GDM1 (cell line): ENCODE measurements around the gene DMKN.

Experiments
- DNase-seq: peaks from one replicate; lab custom pipeline; 2025; lab: John Stamatoyannopoulos, UW

DMKN gene

DNA sequence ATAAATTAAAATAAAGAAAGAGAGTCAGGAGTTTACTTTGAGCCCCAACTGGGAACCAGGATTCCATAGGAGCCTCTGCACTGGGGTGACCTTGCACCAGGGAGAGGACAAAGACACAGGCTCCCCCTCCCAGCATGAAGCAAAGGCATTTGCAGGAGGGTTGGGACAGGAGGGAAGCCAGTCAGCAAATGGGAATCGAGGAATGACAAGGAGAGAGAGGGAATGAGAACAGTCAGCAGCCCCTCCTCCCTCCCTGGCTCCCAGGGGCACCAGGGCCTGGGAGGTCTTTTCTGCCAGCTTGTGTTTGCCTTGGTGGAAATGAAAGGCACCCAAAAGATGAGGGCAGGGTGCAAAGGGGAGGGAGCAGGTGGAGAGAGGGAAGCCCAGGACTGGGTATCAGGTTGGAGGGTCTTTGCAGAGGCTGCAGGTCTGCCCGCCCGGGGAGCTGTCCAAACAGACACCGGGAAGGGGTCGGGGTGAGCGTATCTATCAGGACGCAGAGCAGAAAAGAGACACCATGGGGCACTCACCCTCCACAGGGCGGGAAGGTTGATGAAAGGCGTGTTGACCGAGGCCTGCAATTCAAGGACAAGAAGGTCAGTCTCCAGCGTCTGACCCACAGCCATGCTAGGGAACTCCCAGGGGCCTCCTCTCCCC, 10.9 kb upstream of the DMKN start:
- DNase-seq: no peak

DNA sequence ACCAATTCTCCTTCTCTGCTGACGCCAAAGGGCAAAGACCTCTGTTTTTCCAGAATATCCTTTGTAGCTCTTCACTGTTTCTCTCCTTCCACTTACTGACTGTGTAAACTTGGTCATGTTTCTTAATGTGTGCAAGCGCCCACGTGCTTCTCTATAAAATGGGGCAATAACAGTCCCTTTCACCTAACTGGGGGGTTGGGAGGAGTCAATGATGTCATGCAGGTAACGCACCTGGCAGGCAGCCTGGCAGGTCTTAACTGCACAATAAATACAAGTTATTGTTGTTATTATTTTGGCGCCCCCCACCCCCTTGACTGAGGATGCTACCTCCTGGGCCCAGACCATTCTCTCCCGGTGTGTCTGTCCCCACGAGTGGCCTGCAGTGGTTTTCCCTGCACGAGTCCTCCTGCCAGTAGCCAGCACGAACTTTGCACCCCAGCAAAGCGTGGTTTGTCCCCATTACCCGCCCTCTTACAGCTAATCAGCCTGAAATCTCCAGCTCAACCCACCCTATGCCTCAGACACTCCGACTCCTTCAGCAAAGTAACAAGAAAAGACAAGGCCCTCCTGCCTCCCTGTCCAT, 9.4 kb upstream of the DMKN start:
- DNase-seq: no peak

DNA sequence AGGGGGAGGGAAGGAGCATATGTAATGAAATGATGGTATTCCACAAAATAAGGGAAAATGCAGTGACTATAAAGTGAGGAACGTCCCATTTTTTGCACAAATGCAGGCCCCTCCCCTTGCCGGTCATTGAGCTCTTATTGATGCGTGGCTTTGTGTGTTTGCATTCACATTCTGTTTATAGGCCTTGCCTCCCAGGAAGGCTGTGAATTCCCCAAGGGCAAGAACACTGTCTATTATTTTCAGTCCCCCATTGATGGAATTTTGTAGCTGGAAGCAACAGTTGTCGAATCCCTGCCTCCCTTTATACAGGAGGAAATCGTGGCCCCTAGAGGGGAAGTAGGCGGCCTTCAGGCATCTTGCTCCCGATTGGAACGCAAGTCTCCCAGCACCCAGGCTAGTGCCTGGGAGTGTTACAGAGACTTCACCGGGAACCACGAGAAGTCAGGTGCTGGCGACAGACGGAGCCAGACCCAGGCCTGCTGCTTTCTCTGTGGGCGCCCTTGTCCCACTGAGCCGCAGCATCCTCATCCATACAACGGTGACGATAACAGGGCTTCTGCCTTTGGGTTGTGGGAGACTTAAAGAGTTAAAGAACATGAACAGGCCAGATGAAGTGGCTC, 7.8 kb upstream of the DMKN start:
- no peak for DNase-seq

DNA sequence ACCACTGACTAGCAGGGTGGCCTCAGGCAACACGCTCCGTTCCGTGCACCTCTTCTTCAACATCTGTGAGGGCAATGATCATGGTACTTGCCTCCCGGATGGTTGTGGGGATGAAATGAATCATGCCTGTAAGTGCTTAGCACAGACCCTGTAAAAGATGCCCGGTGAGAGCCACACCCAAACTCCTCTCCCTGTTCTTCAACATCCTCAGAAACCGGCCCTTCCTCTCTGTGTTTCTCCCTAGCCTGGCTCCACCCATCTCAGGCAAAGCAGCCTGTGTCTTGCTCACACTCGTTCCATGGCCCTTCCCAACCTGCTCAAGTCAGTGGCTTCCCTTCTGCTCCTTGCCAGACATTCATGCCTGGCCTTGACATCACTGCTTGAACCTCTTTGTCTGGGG, 5.8 kb upstream of the DMKN start:
- DNase-seq: no peak

DNA sequence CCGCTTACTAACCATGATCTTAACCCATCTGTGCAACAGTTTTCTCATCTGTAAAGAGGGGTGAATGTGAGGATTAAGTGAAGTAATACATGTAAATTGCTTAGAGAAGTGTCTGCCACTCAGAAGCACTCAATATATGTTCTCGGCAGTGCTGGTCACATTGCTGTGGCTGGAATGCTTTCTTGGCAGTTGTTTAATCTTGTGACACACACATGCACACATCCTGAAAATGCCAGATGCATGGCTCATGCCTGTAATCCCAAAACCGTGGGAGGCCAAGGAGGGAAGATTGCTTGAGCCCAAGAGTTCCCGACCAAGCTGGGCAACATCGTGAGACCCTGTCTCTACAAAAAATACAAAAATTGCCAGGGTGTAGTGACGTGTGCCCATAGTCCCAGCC, 4.9 kb upstream of the DMKN start:
- no peak for DNase-seq

DNA sequence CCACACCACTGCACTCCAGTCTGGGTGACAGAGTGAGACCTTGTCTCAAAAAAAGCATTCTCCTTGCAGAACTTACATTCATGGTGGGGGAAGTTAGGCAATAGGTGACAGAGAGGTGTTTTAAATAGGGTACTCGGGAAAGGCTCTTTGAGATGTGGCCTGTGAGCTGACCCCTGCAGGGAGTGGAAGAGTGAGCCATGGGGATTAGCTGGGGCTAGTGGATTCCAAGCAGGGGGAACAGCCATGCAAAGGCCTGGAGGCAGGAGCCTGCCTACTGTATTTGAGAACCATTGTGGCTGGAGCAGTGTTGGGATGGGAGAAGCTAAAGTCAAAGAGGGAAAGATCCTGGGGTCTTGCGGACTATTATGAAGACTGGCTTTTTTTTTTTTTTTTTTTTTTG, 3.9 kb upstream of the DMKN start:
- DNase-seq: no peak

DNA sequence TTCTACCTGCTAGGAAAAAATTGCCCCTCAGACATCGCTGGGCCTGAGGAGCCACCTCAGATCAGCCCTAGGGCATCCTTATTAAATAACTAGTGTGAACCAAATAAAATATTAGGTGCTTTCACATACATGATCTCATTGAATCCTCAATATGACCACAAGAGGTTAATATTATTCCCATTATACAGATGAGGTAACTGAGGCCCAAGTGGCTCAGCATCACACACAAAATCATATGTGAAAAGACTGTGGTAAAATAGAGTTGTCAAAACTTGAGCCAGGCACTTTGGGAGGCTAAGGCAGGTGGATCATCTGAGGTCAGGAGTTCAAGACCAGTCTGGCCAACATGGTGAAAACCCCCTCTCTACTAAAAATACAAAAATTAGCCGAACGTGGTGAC, 2.9 kb upstream of the DMKN start:
- no peak for DNase-seq

DNA sequence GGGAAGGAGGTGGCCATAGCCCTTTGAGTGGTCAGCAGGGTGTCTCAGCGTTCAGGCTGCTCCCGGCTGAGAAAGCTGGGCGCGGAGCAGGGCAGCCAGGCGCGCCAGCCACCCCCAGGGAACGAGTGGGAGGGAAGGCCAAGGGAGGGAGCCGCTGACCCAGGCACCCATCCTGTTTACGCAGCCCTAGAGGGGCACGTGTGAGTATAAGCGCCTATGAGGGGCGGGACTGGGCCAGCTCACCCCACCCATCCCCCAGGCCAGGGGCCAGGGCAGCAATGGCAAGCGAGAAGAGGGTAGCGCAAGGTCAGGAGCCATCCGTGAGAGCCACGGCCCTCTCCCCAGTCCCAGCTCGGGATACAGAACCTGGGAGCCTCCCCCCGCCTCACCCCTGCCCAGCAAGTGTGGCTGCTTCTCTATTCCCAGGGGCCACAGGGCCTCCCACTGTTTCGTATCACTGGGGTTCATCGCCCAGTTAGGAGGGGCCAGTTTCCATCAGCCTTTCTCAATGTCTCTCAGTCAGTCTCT, 897 bp upstream of the DMKN start:
- DNase-seq: no peak

DNA sequence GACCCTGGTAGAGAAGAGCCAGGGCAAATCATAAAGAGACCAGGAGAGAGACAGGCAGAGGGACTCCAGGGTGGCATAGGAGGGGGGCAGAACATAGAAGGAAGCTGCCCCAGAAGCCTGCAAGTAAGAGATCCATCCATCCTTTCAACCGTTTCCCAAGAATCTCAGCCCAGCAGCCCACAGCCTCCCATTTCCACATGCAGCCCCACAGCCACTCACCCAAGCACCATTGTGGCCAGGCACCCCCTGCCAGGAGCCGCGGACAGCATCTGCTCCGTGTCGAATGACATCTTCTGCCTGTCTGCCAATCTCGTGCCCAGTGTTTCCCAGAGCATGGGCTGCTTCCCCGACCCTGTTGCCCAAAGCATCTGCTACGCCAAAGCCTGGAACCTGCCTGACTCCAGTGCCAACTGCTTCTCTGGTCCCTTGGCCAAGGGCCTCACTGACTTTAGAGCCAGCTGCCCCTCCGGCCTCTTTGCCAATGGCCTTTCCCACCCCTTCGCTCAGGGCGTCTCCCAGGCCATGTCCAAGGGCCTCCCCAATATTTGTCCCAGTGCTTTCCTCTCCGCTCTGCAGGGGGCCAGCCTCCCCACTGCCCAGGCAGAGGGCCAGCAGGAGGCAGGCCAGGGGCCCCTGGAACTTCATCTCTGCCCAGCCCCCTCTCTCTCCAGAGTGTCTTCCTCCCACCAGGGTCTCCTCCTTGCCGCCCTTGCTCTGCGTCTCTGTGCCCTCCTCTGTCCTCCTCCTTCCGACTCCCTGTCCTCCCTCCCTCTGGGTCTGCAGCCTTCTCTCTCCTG, 420 bp downstream of the DMKN start:
- no peak for DNase-seq

DNA sequence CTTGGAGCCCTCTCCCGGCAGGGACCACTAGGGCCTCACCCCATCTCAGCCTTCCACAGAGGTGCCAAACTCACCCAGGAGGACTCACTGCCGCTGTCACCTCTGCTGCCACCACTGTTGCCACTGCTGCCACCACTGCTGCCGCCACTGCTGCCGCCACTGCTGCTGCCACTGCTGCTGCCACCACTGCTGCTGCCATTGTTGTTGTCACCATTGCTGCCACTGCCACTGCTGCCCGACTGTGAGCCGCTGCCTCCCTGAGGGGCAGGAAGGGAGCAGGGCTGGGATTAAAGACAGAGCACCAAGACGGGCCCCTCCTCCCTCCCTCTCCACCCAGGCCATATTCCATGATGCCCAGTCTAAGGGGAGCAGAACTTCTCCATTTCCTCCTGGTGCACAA, 2.1 kb downstream of the DMKN start:
- DNase-seq: no peak

DNA sequence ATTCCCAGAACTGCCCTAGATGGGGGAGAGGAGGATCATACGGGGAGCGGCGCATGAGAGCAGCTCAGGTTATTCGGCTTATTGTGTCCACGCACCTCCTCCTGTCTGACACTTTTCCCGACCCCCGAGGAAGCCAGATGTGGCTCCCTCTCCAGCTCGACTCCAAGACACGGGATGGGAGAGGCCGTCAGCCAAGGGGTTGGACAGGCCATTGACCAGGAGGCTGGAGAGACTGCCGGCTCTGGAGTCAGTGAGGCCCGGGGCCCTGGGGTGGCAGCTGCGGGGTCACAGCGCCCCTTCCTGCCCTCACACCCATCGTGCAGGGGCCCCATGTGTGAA, 2.9 kb downstream of the DMKN start:
- no peak for DNase-seq

DNA sequence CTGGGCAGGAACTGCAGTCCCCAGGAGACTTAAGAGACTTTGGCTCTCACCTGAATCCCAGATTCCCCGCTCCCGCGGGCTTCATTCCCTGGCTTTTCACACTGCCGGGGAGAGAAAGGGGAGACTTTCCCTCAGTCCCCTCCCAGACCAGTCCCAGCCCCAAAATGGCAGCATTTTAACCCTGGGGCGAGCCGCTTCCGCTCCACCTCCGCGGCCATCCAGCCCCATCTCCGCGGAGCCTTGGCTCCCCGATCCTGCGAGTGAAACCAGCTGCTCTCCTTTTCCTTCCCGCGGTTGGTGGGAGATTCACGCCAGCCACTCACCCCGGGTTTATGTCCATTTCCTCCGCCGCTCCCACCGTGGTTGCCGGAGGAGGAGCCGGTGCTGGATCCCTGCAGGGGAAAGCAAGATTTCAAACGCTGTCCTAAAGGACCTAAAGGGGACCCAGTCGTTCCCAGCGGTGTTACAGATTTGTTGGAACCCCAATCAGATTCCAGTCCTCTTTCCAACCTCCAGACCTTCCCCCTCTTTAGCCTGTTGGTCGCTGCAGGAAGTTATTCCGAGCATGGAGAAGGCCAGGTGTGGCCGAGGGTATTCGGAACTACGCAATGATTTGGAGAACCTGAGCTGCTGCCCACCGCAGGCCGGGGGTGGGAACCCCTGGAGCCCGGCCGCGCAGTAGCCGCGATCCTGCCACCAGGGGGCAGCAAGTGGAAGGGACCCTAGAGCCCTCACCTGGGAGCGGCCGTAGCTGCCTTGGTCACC, 3.4 kb downstream of the DMKN start:
- no peak for DNase-seq

DNA sequence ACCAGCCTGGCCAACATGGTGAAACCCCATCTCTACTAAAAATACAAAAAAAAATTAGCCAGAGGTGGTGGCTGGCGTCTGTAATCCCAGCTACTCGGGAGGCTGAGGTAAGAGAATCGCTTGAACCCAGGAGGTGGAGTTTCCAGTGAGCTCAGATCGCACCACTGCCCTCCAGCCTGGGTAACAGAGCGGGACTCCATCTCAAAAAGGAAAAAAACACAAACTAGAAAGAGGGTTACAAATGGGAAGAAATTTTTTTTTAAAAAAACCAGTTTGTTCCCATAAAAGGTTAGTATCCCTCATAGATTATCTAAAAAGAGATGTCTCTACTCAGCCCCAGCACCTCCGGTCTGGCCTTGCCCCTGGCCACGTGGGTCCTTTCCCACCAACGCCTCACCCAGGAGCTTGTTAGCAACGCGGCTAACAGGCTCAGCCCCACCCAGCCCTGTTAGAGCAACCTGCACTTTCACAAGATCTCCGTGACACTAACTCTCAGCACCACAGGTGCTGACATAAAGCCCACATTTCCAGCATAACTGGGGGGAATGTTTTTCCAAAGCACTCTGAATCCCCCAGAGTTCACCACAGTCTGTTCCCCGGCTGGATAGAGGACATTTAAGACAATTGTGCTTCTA, 4.3 kb downstream of the DMKN start:
- DNase-seq: no peak

DNA sequence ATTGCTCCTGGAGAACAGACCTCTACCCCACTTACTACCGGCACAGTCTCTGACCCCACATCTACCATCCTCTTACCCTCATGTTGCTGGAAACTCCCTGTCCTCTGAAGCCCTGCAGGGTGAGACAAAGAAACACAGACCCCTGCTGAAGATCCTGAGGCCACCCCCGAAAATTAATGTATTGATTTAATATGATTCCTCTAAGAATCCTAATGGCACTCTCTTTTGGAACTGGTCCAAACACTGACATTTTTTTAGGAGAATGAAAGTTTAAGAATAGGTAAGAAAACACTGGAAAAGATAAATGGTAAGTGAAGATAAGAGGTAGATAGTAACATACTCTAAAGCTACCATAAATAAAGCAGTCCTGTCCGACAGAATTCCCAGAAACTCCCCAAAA, 5.3 kb downstream of the DMKN start:
- DNase-seq: no peak

DNA sequence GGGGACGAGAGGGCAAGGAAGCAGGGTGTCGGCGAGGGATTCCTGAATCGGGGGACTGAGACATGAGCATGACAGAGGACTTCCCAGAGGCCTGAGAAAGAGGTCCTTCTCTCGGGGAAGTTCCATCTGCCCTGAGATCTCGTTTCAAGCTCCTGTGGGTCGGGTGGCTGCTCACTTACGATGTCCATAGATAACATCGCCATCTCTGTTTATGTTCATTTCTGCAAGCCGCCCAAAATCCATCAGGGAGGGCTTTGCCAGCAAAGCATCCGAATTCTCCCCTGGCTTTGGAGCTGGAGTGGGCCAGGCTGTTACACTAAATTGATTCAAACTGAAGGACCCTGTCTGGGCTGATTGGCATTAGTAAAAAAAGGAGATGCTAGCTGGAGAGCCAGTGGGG, 5.9 kb downstream of the DMKN start:
- DNase-seq: no peak

DNA sequence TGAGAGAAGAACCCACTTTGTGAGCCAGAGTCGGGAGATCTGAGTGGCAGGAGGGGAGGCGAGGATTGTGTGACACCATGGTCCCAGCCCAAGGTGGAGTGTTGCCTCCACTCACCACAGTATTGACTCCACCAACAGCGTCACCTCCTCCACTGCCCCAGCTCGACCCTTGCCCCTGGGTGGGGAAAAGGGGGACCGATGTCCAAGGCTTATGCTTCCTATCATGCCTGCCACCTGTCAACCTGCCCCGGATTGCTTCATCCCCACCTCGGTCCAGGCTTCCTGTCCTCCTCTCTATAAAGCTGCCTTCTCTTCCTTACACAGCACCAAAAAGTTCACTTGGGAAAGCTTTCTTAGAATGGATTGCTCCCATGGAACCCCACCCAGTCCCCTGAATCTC, 7.4 kb downstream of the DMKN start:
- DNase-seq: no peak

DNA sequence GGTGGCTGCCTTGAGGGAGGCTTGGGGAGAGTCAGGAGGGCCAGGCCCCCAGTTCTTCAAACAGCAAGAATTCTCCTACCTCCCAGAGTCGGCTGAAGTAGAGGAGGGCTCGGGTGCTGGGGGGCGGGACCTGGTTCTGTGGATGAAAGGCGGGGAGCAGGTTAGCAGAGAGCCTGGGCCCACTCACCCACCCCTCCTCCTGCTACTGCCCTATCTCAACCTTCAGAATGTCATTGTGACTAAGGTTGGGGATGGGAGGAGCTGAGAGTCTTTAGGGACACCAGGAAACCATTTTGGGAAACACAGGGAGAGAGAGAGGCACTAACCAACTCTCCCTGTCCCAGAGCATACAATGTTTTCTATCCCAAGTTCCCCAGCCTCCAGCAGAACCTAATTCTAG, 10.7 kb downstream of the DMKN start:
- no peak for DNase-seq

DNA sequence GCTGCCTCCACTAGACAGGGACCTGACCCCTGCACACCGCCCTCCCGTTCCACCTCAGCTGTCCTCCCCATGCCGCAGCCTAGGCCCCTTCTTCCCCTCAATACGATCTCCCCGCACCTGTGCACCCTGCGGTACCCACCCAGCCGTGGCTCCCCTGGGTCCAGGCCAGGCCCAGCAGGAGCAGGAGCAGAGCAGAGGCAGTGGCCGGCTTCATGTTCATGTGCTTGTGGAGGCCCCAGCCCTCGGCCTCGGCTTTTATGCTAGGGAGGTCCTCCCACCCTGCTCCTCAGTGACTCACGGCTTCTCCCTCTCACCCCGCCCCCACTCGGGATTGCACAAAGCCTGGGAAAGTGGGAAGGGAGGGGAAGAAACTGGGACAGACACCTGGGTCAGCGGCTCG, 11.8 kb downstream of the DMKN start:
- no peak for DNase-seq

DNA sequence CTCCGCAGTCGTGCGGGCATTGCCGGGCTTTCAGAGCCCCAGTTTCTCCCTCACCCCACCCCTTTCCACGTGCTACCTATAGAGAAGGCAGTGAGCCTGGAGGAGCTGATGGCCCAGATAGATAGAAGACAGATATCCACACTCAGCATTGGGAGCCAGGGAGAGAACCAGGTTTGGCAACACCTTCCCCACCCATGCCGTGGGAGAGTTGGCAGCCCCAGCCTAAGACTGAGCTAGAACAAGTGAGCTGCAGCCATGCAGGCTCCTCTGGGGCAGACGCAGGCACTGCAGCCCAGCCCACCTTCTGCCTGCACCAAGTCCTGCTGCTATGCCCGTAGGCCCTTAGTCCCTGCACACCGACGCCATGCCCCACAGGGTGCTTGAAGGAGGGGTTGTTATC, 12.8 kb downstream of the DMKN start:
- no peak for DNase-seq

DNA sequence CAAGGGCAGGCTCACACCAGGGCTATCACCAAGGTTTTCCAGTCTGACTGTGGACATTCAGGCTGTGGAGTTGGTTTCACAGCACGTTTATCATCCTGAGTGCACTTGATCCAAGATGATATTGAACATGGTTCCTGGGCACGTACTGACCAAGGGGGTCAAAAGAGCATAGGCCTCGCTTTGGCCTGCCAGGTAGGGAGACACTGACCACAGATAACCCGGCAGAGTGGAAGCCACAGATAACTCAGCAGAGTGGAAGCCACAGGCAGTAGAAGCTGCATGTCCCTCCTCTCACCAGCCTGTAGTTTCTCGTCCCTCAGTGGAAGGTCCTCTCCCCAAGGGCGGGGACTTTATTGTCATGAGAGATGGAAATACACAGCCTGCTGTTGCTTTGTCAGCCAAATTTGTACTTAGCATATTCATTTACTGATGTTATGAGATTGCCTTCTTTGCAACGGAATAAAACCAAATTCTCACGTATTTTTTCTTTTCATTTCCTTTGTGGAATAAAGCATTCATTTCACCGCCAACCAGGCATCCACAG, 14.4 kb downstream of the DMKN start:
- DNase-seq: no peak

DNA sequence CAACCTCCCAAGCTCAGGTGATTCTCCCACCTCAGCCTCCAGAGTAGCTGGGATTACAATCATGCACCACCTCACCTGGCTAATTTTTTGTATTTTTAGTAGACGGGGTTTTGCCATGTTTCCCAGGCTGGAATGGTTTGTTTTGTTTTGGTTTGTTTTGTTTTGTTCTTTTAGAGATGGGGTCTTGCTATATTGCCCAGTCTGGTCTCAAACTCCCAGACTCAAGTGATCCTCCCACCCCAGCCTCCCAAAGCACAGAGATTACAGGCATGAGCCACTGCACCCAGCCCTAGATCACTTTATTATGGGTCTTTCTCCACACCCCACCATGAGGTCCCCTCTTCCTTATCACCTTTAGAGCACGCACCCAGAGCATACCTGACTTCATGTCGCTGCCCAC, 15.2 kb downstream of the DMKN start:
- DNase-seq: no peak

DNA sequence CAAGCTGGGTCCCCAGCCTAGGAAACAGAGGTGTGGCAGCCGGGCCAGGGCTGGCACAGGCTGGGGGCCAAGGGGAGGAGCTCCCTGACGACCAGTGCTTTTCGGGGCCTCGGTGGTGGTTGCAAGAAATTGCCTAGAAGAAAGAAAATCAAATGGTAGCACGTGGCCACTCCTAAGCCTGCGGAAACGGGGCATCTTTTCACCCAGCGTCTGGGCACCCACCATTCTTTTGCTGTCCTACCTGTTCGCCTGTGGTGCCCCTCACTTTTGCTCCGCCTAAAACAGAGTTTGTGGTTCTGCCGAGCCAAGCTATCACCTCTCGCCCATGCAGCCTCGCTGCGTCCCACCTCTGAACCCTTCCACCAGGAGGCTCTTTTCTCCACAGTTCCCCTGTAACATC, 16.0 kb downstream of the DMKN start:
- no peak for DNase-seq
